Natural killer cell (primary cell): ENCODE results near the gene FAM186B. TPM values are rescaled to one million over a fixed set of nuclear protein-coding genes. Genes with fewer than 3 reads are reported as not detected.

ENCODE experiments used
- ATAC-seq, 3 donors: fragments of 150-1000 bp in 2 of 3; fragments of 200-7000 bp in 1 of 3; cut with Tn5 transposase; 1 replicate in 1 of 3; 2 replicates in 2 of 3; pipeline ENCODE4 v1.10.0; 2021; ENCODE audit warnings: mild to moderate bottlenecking in 2 of 3, moderate library complexity in 2 of 3
- DNase-seq, 2 donors: peaks; one replicate each; pipeline versions ENCODE4 v3.0.0 to v3.0.0-alpha.2; 2013 to 2021; ENCODE audit warnings: mixed read lengths in 1 of 2
- H3K27ac ChIP-seq: one replicate; pipeline ENCODE4 v1.5.1; 2013; ENCODE audit warnings: mild to moderate bottlenecking, low read length
- H3K27me3 ChIP-seq: one replicate; pipeline ENCODE4 v1.6.1; 2013; ENCODE audit warnings: low read length; ENCODE audit not compliant: control insufficient read depth, insufficient read depth
- H3K36me3 ChIP-seq: one replicate; pipeline ENCODE4 v1.6.1; 2013; ENCODE audit warnings: low read length; ENCODE audit not compliant: control insufficient read depth, insufficient read depth
- H3K4me1 ChIP-seq: one replicate; pipeline ENCODE4 v1.6.1; 2013; ENCODE audit warnings: low read length; ENCODE audit not compliant: control insufficient read depth, insufficient read depth
- H3K4me3 ChIP-seq: one replicate; pipeline ENCODE4 v1.5.1; 2013; ENCODE audit warnings: low read length
- H3K9me3 ChIP-seq: one replicate; pipeline ENCODE4 v1.6.1; 2013; ENCODE audit warnings: low read length; ENCODE audit not compliant: control insufficient read depth, insufficient read depth
- H3K27ac Mint-ChIP-seq, 2 donors: one replicate each; pipeline ENCODE4 v1.8.0; 2022; ENCODE audit warnings: mild to moderate bottlenecking in 2 of 2, mixed read lengths in 2 of 2, moderate library complexity in 1 of 2
- H3K27me3 Mint-ChIP-seq, 2 donors: one replicate each; pipeline ENCODE4 v1.8.0; 2022; ENCODE audit warnings: low read depth in 2 of 2, mixed read lengths in 2 of 2
- H3K36me3 Mint-ChIP-seq: one replicate; pipeline ENCODE4 v1.8.0; 2022; ENCODE audit warnings: mixed read lengths
- H3K4me1 Mint-ChIP-seq, 2 donors: one replicate each; pipeline ENCODE4 v1.8.0; 2022; ENCODE audit warnings: mixed read lengths in 2 of 2
- H3K4me3 Mint-ChIP-seq: one replicate; pipeline ENCODE4 v1.8.0; 2022; ENCODE audit warnings: mild to moderate bottlenecking, moderate library complexity, mixed read lengths
- H3K9me3 Mint-ChIP-seq, 2 donors: one replicate each; pipeline ENCODE4 v1.8.0; 2022; ENCODE audit warnings: mixed read lengths in 2 of 2
- CTCF ChIP-seq: fragments of 200-600 bp; IDR thresholded peaks from one replicate; pipeline ENCODE4 v1.8.0; 2022; ENCODE audit warnings: antibody characterized with exemption
- WGBS: methylation state at CpG from one replicate; pipeline ENCODE4 v1.1.7; 2013; ENCODE audit warnings: missing lambda C conversion rate; ENCODE audit not compliant: insufficient coverage; 5-methylcytosine and 5-hydroxymethylcytosine counted together
- intact Hi-C: fragments of 100-400 bp; cut with micrococcal nuclease; formaldehyde crosslinking; loops from one replicate; pipeline ENCODE4 v1.14.2; 2022
- total RNA-seq, 4 donors: library from RNA; stranded (reverse); fragments of 120-200 nt in 1 of 4; gene quantifications; one replicate each; pipeline versions ENCODE4 v1.2.3 to v1.2.4, GENCODE V29; 2013 to 2022

The FAM186B gene
- total RNA-seq, 3 donors from 2014 or later (not counting 1 experiment from before 2014, with no cell fraction given): 0.56 to 0.85 (median 0.77) TPM

GRCh38 chr12:49604856-49605255, 583 bp downstream of the FAM186B start:
- Mint-ChIP-seq H3K36me3 (no peaks in the 10 kb centered on the region), H3K9me3 (no peaks in the 10 kb centered on the region), H3K27me3 (peaks cover 0 to 7% of the 10 kb centered on the region in 2 donors), H3K27ac (no peak overlapping the region), H3K4me3 (no peak overlapping the region), H3K4me1 (no peaks in the 10 kb centered on the region)
- ATAC-seq (no peak), DNase-seq (no peak)
- intact Hi-C loops: no loop called here
- WGBS: 31% methylated on average over 5 of the region's 5 CpGs
- no peaks in the 10 kb centered on the region for H3K4me1 ChIP-seq
- H3K27me3 ChIP-seq: no peaks in the 10 kb centered on the region
- H3K4me3 ChIP-seq: no peak overlapping the region
- no peaks in the 10 kb centered on the region for H3K36me3 ChIP-seq
- no peak for TF ChIP-seq CTCF
- H3K9me3 ChIP-seq: no peaks in the 10 kb centered on the region
- no peak overlapping the region for H3K27ac ChIP-seq

- TF ChIP-seq CTCF: no peak
- Histone ChIP-seq H3K36me3 (no peaks in the 10 kb centered on the region), H3K27ac (no peak overlapping the region), H3K27me3 (no peaks in the 10 kb centered on the region), H3K4me3 (no peak overlapping the region), H3K9me3 (no peaks in the 10 kb centered on the region), H3K4me1 (no peaks in the 10 kb centered on the region)
- WGBS: 100% methylated on average over 1 of the region's 1 CpG
- Mint-ChIP-seq H3K27me3 (peaks cover 0 to 7% of the 10 kb centered on the region in 2 donors), H3K4me1 (no peaks in the 10 kb centered on the region), H3K4me3 (no peak overlapping the region), H3K27ac (no peak overlapping the region), H3K36me3 (no peaks in the 10 kb centered on the region), H3K9me3 (no peaks in the 10 kb centered on the region)
- no peak for DNase-seq
- no peak for ATAC-seq
- intact Hi-C loops: no loop called here
Observed at GRCh38 chr12:49603721-49604120, 1.7 kb downstream of the FAM186B start.

DNA sequence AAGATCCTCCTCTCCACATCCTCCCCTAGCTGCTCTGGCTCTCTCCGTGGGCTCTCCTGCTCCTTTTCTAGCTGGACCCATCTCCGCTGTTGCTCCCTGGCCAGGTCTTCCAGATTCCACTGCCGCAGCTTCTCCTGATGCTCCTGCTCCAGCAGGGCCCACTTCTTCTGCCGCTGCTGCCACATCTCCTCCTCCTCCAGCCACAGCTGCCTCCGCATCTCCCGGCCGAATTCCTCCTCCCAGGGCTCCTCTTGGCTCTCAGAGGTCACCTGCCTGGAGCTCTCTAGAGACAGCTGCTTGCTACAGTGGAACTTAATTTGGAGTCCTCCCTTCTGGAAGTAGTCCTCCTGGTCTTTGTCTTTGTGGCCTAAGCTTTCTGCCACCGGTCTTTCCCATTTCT, 5.5 kb downstream of the FAM186B start:
- Histone ChIP-seq H3K4me3 (no peak overlapping the region), H3K27me3 (no peaks in the 10 kb centered on the region), H3K36me3 (no peaks in the 10 kb centered on the region), H3K4me1 (no peaks in the 10 kb centered on the region), H3K27ac (no peak overlapping the region), H3K9me3 (no peaks in the 10 kb centered on the region)
- H3K36me3 Mint-ChIP-seq: no peaks in the 10 kb centered on the region
- intact Hi-C loops: no loop called here
- H3K9me3 Mint-ChIP-seq: no peaks in the 10 kb centered on the region
- TF ChIP-seq CTCF: no peak
- 95% methylated on average over 8 of the region's 8 CpGs for WGBS
- ATAC-seq (no peak), DNase-seq (no peak)
- peak overlapping the region in 1 of 2 donors; percentile 19 for H3K27ac Mint-ChIP-seq
- H3K4me3 Mint-ChIP-seq: no peak overlapping the region
- H3K27me3 Mint-ChIP-seq: no peaks in the 10 kb centered on the region
- no peaks in the 10 kb centered on the region for H3K4me1 Mint-ChIP-seq

DNA sequence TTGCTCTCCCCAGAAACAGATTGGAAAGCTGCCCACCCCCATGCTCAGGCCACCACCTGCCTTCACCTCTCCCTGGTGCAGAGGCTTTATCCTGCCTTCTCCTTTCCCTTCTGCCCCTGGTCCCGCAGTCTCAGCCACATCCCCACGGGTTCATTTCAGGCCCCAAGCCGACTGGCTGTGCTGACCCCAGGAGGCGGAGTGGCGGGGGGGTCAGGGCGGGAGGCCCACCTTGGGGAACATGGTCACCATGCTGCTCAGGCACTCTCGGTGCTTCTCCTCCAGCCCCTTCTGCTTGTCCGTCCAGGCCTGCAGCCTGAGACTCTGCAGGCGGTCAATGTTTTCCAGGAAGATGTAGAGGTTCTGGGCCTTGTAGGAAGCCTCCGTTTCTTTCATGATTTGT, 6.9 kb downstream of the FAM186B start:
- Mint-ChIP-seq H3K27ac (no peak overlapping the region), H3K4me3 (no peak overlapping the region), H3K4me1 (no peaks in the 10 kb centered on the region), H3K36me3 (no peaks in the 10 kb centered on the region), H3K9me3 (no peaks in the 10 kb centered on the region), H3K27me3 (no peaks in the 10 kb centered on the region)
- no peaks in the 10 kb centered on the region for H3K36me3 ChIP-seq
- DNase-seq (no peak), ATAC-seq (no peak)
- no peaks in the 10 kb centered on the region for H3K27me3 ChIP-seq
- intact Hi-C loops: no loop called here
- H3K4me3 ChIP-seq: no peak overlapping the region
- no peaks in the 10 kb centered on the region for H3K4me1 ChIP-seq
- H3K27ac ChIP-seq: no peak overlapping the region
- 88% methylated on average over 10 of the region's 10 CpGs for WGBS
- no peaks in the 10 kb centered on the region for H3K9me3 ChIP-seq
- no peak for TF ChIP-seq CTCF
